ENCODE data around the gene TIMM22.

DNA sequence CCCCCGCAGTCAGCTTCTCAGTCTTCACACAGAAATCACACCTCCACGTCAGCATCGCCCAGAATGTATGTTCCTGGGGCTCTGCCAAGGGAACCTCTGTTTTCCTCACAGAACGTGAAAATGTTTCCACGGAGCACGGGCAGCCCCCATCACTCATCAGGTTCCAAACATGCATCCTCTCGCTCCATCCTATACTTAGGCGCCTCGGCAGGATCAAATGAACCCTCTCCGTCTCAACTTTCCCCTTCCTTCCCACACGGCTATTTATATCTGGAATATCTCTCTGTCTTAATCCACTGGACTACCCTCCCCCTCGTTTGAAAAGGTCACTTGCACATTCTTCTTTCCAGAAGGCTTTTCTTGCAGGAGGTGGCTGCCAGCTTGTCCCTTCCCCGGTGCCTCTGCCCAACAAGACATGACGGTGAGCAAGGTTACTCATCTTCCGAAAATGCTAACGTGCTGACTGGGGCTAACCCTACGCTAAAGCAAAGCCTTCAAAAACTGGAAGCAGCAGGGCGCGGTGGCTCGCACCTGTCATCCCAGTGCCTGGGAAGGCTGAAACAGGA, 39.0 kb upstream of the TIMM22 start:
- TF ChIP-seq, protein P1, sequence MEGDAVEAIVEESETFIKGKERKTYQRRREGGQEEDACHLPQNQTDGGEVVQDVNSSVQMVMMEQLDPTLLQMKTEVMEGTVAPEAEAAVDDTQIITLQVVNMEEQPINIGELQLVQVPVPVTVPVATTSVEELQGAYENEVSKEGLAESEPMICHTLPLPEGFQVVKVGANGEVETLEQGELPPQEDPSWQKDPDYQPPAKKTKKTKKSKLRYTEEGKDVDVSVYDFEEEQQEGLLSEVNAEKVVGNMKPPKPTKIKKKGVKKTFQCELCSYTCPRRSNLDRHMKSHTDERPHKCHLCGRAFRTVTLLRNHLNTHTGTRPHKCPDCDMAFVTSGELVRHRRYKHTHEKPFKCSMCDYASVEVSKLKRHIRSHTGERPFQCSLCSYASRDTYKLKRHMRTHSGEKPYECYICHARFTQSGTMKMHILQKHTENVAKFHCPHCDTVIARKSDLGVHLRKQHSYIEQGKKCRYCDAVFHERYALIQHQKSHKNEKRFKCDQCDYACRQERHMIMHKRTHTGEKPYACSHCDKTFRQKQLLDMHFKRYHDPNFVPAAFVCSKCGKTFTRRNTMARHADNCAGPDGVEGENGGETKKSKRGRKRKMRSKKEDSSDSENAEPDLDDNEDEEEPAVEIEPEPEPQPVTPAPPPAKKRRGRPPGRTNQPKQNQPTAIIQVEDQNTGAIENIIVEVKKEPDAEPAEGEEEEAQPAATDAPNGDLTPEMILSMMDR (IDR thresholded peaks at IDR 0.05; ENCODE audit: low read length), result no peak
- TF ChIP-seq EZH2phosphoT487 (IDR thresholded peaks at IDR 0.05; ENCODE audit: low read length), result no peak

Data from MM.1S (cell line).